ENCODE measurements around the gene PIK3R6.

GRCh38 chr17:8799570-8800212 is 67.8 kb downstream of the PIK3R6 start:
- TF ChIP-seq POLR2A (IDR thresholded peaks at IDR 0.05) = no peak
- TF ChIP-seq, protein P1, sequence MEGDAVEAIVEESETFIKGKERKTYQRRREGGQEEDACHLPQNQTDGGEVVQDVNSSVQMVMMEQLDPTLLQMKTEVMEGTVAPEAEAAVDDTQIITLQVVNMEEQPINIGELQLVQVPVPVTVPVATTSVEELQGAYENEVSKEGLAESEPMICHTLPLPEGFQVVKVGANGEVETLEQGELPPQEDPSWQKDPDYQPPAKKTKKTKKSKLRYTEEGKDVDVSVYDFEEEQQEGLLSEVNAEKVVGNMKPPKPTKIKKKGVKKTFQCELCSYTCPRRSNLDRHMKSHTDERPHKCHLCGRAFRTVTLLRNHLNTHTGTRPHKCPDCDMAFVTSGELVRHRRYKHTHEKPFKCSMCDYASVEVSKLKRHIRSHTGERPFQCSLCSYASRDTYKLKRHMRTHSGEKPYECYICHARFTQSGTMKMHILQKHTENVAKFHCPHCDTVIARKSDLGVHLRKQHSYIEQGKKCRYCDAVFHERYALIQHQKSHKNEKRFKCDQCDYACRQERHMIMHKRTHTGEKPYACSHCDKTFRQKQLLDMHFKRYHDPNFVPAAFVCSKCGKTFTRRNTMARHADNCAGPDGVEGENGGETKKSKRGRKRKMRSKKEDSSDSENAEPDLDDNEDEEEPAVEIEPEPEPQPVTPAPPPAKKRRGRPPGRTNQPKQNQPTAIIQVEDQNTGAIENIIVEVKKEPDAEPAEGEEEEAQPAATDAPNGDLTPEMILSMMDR (IDR thresholded peaks at IDR 0.05) = no peak
- TF ChIP-seq POLR2AphosphoS5 (IDR thresholded peaks at IDR 0.05) = no peak
- TF ChIP-seq EP300 (IDR thresholded peaks at IDR 0.05) = no peak

Measured in gastroesophageal sphincter (tissue), 3 donors.